ENCODE data around the gene C10orf67. TPM values are rescaled to one million over a fixed set of nuclear protein-coding genes. Genes with fewer than 3 reads are reported as not detected.

The C10orf67 gene
- total and polyA plus RNA-seq, 2 of the 8 experiments (the other 6 are each of a cell fraction or from before 2014, with no cell fraction given) = 0.05 to 0.11 TPM

GRCh38 chr10:23381298-23382040 lies 36.9 kb upstream of the C10orf67 start:
- Histone ChIP-seq H3K79me2 (ENCODE audit: control insufficient read depth in 1 of 2, insufficient read depth in 2 of 2, low read length in 2 of 2) (no peaks in the 10 kb centered on the region), H3K4me1 (replicated peaks in 1 of 4; ENCODE audit: control insufficient read depth in 3 of 4, insufficient read depth in 4 of 4, low read length in 3 of 4) (no peaks in the 10 kb centered on the region), H3K4me3 (ENCODE audit: extremely low read depth in 1 of 4, insufficient read depth in 2 of 4, low read depth in 3 of 4, low read length in 4 of 4) (no peak overlapping the region), H3K14ac (ENCODE audit: insufficient read length) (no peak overlapping the region), H2BK120ac (replicated peaks; ENCODE audit: low read depth, low read length) (no peak overlapping the region), H2AFZ (ENCODE audit: low read length) (peak overlapping the region; percentile 83), H2BK15ac (ENCODE audit: low read length) (no peak overlapping the region), H3K27me3 (replicated peaks in 1 of 4; ENCODE audit: control insufficient read depth in 3 of 4, extremely low read depth in 1 of 4, insufficient read depth in 3 of 4, low read length in 3 of 4) (no peaks in the 10 kb centered on the region; a peak in 1 of 7 replicates), H2BK5ac (ENCODE audit: low read depth, low read length) (no peak overlapping the region), H3K27ac (ENCODE audit: low read depth, low read length) (no peak overlapping the region), H2AK5ac (ENCODE audit: low read depth, low read length) (no peak overlapping the region), H4K8ac (ENCODE audit: extremely low read depth, insufficient read depth, low read length) (no peak overlapping the region), H3K9ac (replicated peaks in 1 of 4; ENCODE audit: extremely low read depth in 1 of 4, low read depth in 3 of 4, low read length in 3 of 4) (no peak overlapping the region), H4K5ac (ENCODE audit: insufficient read length, low read depth, low read length) (no peak overlapping the region), H3K18ac (ENCODE audit: extremely low read depth, low read length) (no peak overlapping the region), H3K4ac (replicated peaks; ENCODE audit: insufficient read length, low read depth, low read length) (no peak overlapping the region), H3K56ac (replicated peaks; ENCODE audit: insufficient read length, low read depth, low read length) (no peak overlapping the region), H3K36me3 (ENCODE audit: control insufficient read depth in 2 of 4, insufficient read depth in 4 of 4, low read length in 3 of 4) (no peaks in the 10 kb centered on the region), H3K79me1 (ENCODE audit: low read depth, low read length) (no peaks in the 10 kb centered on the region), H4K91ac (replicated peaks; ENCODE audit: insufficient read length, low read length) (no peak overlapping the region), H3K23ac (ENCODE audit: insufficient read length) (no peak overlapping the region), H4K20me1 (replicated peaks in 1 of 2; ENCODE audit: control insufficient read depth in 1 of 2, insufficient read depth in 2 of 2, low read length in 2 of 2) (no peaks in the 10 kb centered on the region), H2BK12ac (ENCODE audit: low read depth, low read length) (no peak overlapping the region), H3K9me3 (ENCODE audit: insufficient read depth in 2 of 2, low read depth in 1 of 2, low read length in 1 of 2) (no peaks in the 10 kb centered on the region), H2BK20ac (ENCODE audit: low read length) (no peak overlapping the region), H3K4me2 (ENCODE audit: insufficient read depth in 1 of 2, low read depth in 2 of 2, low read length in 2 of 2) (no peak overlapping the region), H3K23me2 (ENCODE audit: low read depth, low read length) (no peaks in the 10 kb centered on the region)
- FAIRE-seq (no peak), DNase-seq (ENCODE audit: low read depth in 1 of 2, low spot score in 2 of 2) (no peak)
- ChIA-PET POLR2A (ENCODE audit: partially characterized antibody) (no interaction called here), CTCF (ENCODE audit: partially characterized antibody) (interaction anchor here (1.0 kb wide), 1 partner anchor 67 kb away, joined by 3 read pairs; no protein-coding TSS in a partner anchor)
- TF ChIP-seq USF2 (IDR thresholded peaks at IDR 0.05; ENCODE audit: low read length) (peak; percentile 64), HDAC2 (IDR thresholded peaks at IDR 0.05; ENCODE audit: borderline replicate concordance in 1 of 2, low read depth in 2 of 2, low read length in 2 of 2) (no peak), POLR2AphosphoS5 (IDR thresholded peaks at IDR 0.05; ENCODE audit: low read depth, low read length) (no peak)
- WGBS, 2 experiments (ENCODE audit: extremely low coverage in 1 of 2, insufficient coverage in 1 of 2, insufficient read length in 1 of 2, insufficient replicate concordance in 2 of 2, low coverage in 1 of 2, low lambda C conversion rate in 2 of 2, missing lambda C conversion rate in 1 of 2) = 88% methylated on average over 3 of the region's 3 CpGs; no CpG with 5 or more reads in 1 of the 2 experiments

Data from H1 (cell line).